Chondrocyte (in vitro differentiated cells): Measurements from ENCODE around the gene MFNG. TPM values are rescaled to one million over a fixed set of nuclear protein-coding genes. Genes with fewer than 3 reads are reported as not detected.

Experiments used
- DNase-seq: peaks from one replicate; pipeline ENCODE4 v3.0.0; 2021; ENCODE audit warnings: mixed read lengths, low spot score
- H3K27ac Mint-ChIP-seq: one replicate; pipeline ENCODE4 v1.8.0; 2021; ENCODE audit warnings: mild to moderate bottlenecking, moderate library complexity, mixed read lengths; ENCODE audit not compliant: unreplicated experiment
- H3K27me3 Mint-ChIP-seq: 2 replicates; pipeline ENCODE4 v1.8.0; 2021; ENCODE audit warnings: low read depth, mixed read lengths
- H3K36me3 Mint-ChIP-seq: 2 replicates; pipeline ENCODE4 v1.8.0; 2021; ENCODE audit warnings: low read depth, mixed read lengths
- H3K4me1 Mint-ChIP-seq: 2 replicates; pipeline ENCODE4 v1.8.0; 2021; ENCODE audit warnings: low read depth, mild to moderate bottlenecking, mixed read lengths
- H3K4me3 Mint-ChIP-seq: one replicate; pipeline ENCODE4 v1.8.0; 2021; ENCODE audit warnings: mild to moderate bottlenecking, moderate library complexity, mixed read lengths; ENCODE audit not compliant: unreplicated experiment
- H3K9me3 Mint-ChIP-seq: 2 replicates; pipeline ENCODE4 v1.8.0; 2021; ENCODE audit warnings: low read depth, mixed read lengths
- total RNA-seq: library from RNA; stranded (reverse); gene quantifications from 3 replicates; pipeline ENCODE4 v1.2.1, GENCODE V29; 2021
- TF ChIP-seq, protein P1 (sequence below): fragments of 200-600 bp; sonication (generic); IDR thresholded peaks from 2 replicates; pipeline ENCODE4 v1.5.0; 2021; ENCODE audit warnings: antibody characterized with exemption, mild to moderate bottlenecking, moderate library complexity

The MFNG gene
- total RNA-seq, 1 donor from 2014 or later, result 1.1 TPM

- H3K4me3 Mint-ChIP-seq, result no peak overlapping the region
These were observed 29.7 kb upstream of the MFNG start for GRCh38 chr22:37515901-37516300.

DNA sequence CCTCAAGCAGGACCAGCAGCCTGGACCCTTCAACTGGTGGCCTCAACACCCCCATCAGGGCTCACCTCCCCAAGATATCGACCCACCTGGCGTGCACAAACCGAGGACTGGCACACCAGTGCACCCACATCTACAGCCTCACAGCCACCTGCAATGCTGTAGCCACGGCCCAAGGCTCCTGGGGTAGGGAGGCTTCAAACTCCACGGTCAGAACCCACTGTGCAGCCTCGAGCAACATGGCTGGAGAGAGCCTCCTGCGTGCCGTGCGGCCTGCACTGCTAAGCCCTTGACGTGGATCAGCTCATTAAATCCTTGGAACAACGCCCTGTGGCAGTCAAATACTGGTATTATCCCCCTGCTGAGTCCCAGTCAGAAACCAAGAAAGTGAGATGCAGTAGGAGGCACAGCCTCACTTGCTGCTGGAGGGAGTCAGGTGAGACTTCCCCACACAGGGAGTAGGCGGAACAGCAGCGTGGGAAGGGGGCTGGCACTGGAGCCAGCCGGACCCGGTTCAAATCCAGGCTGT lies 28.4 kb upstream of the MFNG start:
- TF ChIP-seq, protein P1, sequence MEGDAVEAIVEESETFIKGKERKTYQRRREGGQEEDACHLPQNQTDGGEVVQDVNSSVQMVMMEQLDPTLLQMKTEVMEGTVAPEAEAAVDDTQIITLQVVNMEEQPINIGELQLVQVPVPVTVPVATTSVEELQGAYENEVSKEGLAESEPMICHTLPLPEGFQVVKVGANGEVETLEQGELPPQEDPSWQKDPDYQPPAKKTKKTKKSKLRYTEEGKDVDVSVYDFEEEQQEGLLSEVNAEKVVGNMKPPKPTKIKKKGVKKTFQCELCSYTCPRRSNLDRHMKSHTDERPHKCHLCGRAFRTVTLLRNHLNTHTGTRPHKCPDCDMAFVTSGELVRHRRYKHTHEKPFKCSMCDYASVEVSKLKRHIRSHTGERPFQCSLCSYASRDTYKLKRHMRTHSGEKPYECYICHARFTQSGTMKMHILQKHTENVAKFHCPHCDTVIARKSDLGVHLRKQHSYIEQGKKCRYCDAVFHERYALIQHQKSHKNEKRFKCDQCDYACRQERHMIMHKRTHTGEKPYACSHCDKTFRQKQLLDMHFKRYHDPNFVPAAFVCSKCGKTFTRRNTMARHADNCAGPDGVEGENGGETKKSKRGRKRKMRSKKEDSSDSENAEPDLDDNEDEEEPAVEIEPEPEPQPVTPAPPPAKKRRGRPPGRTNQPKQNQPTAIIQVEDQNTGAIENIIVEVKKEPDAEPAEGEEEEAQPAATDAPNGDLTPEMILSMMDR, result no peak
- no peaks in the 10 kb centered on the region for H3K9me3 Mint-ChIP-seq
- H3K27ac Mint-ChIP-seq, result no peak overlapping the region
- no peak overlapping the region for H3K4me3 Mint-ChIP-seq
- no peaks in the 10 kb centered on the region for H3K27me3 Mint-ChIP-seq
- DNase-seq, result no peak
- peaks cover 46% of the 10 kb centered on the region for H3K4me1 Mint-ChIP-seq
- peaks cover 4% of the 10 kb centered on the region for H3K36me3 Mint-ChIP-seq

More at GRCh38 chr22:37515901-37516300, 29.7 kb upstream of the MFNG start:
- TF ChIP-seq, protein P1, result no peak
- peaks cover 4% of the 10 kb centered on the region for H3K36me3 Mint-ChIP-seq
- no peak for DNase-seq
- H3K27me3 Mint-ChIP-seq, result no peaks in the 10 kb centered on the region
- H3K27ac Mint-ChIP-seq, result no peak overlapping the region
- no peaks in the 10 kb centered on the region for H3K9me3 Mint-ChIP-seq
- H3K4me1 Mint-ChIP-seq, result peaks cover 36% of the 10 kb centered on the region

DNA sequence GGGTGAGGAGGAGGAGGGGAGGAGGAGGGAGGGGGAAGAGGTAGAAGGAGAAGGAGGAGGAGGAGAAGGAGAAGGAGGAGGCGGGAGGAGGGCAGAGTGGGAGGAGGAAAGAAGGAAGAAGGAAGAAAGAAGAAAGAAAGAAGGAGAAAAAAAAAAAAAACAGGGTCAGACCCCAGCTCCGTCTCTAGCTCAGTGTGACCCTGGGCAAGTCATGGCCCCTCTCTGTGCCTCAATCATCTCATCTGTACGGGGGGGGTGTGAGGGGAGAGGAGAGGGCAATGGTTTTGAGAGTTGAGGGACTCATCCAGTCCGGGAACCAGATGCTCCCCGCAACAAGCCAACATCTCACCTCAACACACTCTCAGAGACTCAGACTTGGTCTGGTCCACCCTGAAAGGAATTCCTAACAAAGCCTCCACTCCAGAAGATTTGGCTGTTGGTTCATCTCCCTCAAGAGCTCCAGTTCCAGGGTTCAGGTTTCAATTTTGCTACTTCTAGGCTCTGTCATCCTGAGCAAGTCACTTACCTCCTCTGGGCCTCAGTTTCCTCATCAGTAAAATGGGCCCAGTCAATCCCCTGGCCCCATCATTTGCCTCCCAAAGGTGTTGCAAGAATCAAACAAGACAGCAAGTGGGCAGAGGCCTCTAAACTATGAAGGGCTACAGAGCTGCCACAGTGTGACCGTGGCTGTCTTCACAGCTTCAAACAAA lies 25.4 kb upstream of the MFNG start:
- peaks cover 8% of the 10 kb centered on the region for H3K36me3 Mint-ChIP-seq
- peak overlapping the region; percentile 94 for H3K27ac Mint-ChIP-seq
- H3K27me3 Mint-ChIP-seq, result no peaks in the 10 kb centered on the region
- no peak for DNase-seq
- TF ChIP-seq, protein P1, result no peak
- H3K4me1 Mint-ChIP-seq, result peaks cover 44% of the 10 kb centered on the region
- no peak overlapping the region for H3K4me3 Mint-ChIP-seq
- no peaks in the 10 kb centered on the region for H3K9me3 Mint-ChIP-seq

DNA sequence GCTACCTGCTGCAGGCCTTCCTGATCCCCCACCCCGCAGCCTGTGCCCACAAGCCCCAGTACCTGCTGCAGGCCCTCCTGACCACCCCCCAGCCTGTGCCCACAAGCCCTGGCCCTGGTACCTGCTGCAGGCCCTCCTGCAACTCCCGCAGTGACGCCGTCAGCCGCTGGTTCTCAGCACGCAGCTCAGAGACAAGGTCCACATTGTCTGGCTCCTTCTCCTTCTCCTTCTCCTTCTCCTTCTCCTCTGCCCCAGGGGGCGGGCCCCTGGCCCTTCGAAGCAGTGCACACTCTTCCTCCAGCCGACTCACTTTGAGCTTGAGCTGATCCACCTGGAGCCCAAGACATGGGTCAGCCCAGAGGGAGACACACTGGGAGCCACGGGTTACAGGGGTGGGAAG lies 23.9 kb upstream of the MFNG start:
- H3K9me3 Mint-ChIP-seq, result no peaks in the 10 kb centered on the region
- TF ChIP-seq, protein P1, result no peak
- H3K27ac Mint-ChIP-seq, result peak overlapping the region; percentile 76
- peak overlapping the region; percentile 44 for H3K4me3 Mint-ChIP-seq
- DNase-seq, result no peak
- H3K27me3 Mint-ChIP-seq, result no peaks in the 10 kb centered on the region
- H3K4me1 Mint-ChIP-seq, result peaks cover 44% of the 10 kb centered on the region
- peaks cover 6% of the 10 kb centered on the region for H3K36me3 Mint-ChIP-seq

- Mint-ChIP-seq H3K36me3 (peaks cover 10% of the 10 kb centered on the region), H3K9me3 (no peaks in the 10 kb centered on the region), H3K27ac (peak overlapping the region; percentile 24), H3K4me3 (no peak overlapping the region), H3K27me3 (no peaks in the 10 kb centered on the region), H3K4me1 (peaks cover 44% of the 10 kb centered on the region)
- no peak for DNase-seq
- TF ChIP-seq, protein P1, result no peak
These were observed 23.1 kb upstream of the MFNG start for GRCh38 chr22:37509059-37509860.
